NCI-H2107 (cell line): ENCODE results near the gene FXYD6.

ENCODE experiments used
- DNase-seq: peaks from one replicate; lab custom pipeline; 2025; lab: John Stamatoyannopoulos, UW

Gene FXYD6

GRCh38 chr11:117830072-117830471 lies 46.4 kb downstream of the FXYD6 start:
- no peak for DNase-seq

- no peak for DNase-seq
Observed at GRCh38 chr11:117829369-117829725, 47.1 kb downstream of the FXYD6 start.

GRCh38 chr11:117828611-117829368 lies 47.7 kb downstream of the FXYD6 start:
- DNase-seq: no peak

GRCh38 chr11:117827521-117828511 lies 48.6 kb downstream of the FXYD6 start:
- no peak for DNase-seq

GRCh38 chr11:117826832-117827231 lies 49.6 kb downstream of the FXYD6 start:
- no peak for DNase-seq

GRCh38 chr11:117826190-117826570 lies 50.3 kb downstream of the FXYD6 start:
- DNase-seq: no peak

DNA sequence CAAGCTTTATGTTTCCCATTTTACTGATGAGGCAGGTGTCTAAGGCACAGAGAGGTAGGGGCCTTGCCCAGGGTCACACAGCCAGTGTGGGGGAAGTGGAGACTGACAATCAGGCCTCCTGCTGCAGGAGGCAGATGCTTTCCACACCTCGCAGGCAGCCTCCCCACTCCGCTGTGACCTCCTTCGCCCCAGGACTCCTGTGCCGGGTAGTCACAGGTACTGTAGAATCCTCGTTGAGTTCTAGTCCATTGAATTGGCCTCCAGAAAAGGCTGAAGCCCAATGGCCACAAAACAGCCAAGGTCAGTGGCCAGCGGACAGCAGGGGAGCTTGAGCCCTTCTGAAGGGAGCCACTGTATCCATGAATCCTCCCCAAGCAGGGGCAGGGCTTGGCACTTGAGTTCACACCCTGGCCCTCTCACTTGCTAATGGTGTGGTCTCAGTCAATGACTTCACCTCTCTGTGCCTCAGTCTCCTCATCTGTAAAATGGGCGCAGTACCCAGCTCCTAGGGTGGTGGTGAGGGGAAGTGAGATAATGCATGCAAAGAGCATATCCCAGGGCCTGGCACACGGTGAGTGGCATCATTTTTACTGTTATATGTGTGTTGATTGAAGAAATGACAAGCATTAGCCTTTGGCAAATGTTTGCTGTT lies 50.8 kb downstream of the FXYD6 start:
- no peak for DNase-seq

DNA sequence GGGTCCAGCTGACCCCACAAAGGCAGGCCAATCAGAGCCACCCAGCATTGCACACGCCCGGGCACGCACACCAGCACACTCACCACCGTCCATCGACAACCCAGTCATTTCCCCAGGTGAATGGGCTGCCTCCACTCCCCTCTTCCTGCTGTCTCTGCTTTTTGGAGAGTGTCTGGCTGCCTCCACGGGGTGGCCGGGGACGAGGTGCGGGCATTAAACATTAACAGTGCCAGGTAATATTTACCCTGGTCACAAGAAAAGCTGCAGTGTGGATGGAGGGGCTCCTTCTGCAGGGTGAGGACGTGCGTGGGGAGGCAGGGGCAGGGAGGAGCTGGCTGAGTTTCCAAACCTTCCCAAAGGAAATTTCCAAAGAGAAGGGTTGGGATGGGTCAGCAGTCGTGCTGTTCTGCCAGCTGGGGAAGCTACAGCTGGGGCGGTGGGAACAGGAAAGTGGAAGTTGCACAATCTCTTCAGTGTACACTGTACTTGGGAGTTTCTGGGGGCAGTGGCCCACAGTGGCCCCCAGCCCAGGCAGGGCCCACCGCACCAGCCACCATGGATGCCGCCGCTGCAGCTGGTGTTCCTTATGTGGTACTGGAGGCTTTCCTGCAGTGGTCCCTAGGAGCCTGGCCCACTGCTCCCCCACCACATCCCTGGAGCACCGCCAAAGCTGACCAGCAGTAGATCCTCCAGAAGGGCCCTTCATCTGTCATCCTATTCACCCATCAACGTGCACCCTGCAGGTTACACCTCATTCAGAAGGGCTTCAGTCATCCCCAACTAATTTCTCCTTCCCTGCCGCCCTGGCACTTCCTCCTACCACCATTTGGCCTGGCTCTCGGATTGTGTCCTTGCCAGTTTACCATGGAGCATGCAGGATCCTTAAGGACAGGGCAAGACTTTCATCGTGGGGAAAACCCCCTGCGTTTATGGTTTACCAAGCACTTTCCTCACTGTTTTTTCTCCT lies 51.6 kb downstream of the FXYD6 start, which contains the start of gene FXYD2:
FXYD2 (minus strand) TSS at position 174 of the 967 bp plus-strand sequence; CDS start at position 108, 66 bp downstream.
- no peak for DNase-seq

DNA sequence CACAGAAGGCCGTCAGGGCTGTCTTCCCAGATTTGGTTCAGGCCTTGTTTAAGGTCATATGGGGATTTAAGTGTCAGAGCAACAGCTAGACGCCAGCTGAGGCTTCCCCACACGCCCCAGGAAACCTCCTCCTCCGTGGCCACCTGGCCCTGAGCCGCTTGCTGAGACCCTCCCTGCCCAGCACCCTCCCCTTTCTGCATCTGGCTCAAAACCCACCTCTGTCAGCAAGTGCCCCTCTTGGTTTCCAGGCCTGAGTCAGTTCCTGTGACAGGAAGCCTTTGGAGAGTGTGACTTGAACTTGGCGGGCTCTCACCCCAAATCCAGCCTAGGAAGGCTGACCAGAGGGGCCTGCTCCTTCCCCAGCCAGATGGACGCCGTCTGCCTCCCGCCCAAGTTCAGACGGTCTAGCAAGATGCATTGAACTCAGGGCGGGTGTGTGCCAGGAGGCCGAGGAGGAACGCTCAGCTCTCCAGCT lies 52.5 kb downstream of the FXYD6 start:
- DNase-seq: no peak

DNA sequence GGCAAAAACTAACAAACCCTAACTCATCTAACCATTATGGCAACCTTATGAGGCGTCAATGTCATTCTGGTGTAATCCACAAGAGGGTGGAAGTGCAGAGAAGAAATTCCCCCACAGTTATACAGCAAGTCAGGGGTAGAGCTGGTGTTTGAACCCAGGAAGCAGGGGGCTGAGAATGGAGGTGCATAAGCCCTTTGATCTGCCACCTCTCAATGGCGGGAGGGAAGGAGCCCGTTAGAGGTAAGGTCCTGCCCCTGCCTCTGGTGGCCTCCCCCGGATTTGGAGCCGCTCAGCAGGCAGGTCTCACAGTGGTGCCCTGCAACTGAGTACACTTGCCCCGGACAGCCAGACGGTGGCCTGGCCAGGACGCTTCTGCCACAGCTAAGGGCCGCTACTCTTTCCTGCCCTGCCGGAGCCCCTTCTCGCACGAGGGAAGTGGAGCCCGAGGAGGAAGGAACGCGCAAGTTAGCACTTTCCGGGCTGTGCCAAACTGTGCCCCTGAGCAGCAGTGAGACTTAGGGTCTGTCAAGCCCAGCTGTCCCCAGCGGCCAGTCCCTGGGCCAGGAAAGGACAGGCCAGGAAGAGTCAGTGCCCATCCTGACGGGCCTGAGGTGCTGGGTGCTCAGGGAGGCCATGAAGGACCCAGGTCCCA lies 53.0 kb downstream of the FXYD6 start:
- DNase-seq: no peak

DNA sequence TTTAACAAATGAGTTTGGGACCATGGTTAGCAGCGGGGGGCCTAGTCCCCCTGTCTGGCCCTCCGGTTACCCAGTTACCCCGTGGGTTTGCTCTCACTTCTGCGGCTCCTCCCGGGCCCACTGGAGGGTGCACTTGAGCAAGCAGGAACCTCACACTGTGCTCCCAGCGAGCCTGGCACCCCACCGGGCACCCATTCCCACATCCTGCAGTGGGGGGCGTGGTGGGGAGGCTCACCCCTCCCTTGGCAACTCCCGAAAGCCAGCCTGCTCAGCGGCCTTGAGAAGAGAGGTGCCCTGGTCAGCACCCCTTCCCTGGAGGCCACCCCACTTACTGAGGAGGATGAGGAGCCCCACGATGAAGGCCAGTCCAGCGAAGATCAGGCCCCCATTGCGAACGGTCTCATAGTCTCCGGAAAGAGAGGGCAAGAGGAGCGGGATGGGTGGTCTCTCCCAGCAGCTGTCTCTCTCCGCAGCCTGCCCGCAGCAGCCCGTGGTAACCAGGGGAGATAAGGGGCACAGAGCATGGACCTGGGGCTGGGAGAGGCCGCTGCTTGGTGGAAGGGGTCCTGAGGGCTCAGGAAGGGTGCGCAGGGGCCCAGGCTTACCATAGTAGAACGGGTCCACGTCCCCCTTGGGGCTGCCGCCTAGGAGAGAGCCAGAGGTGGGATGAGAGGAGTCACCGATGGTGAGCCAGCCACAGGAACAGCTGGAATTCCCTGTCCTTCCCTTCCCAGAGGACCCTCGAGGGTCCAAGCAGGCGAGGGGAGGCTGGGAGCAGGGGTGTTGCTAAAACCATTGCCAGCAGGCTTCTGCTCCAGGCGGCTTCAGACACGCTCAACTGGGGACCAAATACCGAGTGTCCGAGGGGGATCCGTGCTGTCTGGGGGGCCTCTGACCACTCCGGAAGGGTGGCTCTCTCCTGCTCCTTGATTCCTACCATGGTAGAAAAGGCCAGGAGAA lies 54.1 kb downstream of the FXYD6 start:
- DNase-seq: no peak

DNA sequence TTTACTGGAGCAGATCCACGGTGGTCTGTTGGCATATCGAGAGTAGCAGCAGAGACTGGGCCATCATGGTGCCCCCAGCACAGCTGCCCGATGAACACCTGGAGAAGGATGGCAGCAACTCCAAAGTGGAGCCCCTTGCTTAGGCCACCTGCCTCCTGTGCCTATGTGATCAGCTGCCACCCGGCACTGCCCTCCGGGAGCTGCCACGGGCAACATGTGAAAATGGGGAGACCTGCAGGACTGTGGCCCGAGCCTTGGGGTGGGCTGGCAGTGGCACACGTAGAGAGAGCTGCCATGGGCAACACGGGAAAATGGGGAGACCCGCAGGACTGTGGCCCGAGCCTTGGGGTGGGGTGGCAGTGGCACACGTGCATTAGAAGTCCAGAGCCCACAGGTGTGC lies 55.0 kb downstream of the FXYD6 start:
- DNase-seq: no peak

- no peak for DNase-seq
Observed at GRCh38 chr11:117820516-117820915, 55.9 kb downstream of the FXYD6 start.

DNA sequence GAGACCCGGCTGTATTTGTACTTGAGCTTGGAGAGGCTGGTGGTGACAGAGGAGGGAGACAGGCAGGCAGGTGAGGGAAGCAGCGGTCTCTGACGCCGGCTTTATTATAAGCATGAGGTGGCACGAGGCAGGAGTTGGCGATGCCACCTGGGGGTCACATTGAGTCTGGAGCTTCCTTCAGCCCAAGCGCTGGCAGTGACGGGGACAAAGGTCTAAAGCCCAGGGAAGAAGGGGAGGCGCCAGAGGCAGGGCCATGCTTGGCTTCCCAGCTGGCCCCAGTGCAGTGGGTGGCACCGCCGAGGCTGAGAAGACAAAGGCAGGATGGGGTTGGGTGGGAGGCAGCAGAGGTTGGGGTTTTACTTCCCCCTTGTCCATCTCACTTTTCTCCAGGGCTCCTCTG lies 56.4 kb downstream of the FXYD6 start:
- DNase-seq: peak; percentile 50

- peak; percentile 80 for DNase-seq
Observed at GRCh38 chr11:117819096-117820040, 57.1 kb downstream of the FXYD6 start.

DNA sequence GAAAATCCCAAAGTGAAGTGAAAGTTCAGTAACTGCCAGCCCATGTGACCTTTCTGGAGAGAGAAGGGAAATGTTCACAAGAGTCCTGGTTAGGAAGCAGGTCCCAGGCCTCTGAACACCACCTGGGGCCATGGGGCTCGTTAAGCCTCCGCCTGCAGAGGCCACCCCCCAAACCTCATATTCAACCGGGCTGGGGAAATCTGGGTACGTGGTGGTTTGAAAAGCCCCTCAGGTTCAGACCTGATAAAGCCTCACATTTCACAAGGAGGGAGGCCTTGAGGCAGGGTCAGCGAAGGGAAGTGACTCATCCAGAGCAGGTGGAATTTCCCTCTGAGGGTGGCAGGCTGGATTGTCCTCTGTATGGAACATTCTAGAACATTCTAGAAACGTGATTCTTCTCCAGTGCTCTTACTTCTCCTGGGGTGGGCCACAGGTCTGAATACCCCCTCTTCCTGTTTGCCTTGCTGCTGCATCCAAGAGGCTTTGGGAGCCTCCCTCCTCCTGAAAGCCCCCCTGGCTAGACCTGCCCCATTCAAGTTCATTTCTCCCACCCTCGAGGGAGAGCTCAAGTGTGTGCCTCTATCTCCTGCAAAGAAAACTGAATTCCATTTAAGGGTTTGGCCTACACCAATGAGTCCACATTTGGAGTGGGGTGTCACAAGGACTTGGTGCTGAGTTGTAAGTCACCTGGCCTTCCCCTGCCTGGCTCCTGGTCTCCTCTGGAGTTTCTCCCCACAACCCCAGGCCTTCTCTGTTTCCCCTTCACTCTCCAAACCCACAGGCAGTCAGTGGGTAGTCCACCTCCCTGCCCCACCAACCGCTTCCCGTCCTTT lies 58.2 kb downstream of the FXYD6 start:
- DNase-seq: no peak

DNA sequence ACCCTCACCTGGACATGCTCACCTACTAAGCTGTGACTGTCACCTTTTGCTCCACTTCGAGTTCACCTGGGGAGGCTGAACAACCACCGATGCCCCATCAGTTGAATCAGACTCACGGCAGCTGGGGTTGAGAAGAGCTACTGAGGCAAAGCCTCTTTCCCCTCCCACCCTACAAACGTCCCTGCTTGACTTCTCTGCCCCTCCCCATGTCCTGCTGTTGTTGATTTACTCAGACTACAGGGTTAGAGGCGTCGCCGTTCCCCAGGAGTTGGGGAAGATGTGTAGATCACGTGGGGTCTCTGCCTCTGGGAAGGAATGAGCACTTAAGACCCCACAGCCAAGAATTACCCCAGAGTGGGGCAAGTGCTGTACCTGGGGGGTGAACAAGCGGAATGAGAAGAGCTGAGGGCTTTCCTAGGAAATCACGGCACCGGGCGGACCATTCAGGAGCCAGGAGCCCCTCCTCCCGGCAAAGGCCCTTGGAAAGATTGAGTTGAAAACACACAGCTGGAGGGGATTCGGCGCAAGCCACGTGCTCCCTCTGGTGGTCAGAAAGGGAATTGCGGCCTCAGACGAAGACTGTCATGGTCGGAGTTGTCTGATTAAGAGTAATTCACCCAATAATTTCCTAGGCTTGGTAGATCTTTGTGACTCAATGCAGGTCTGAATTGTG lies 59.0 kb downstream of the FXYD6 start:
- peak; percentile 77 for DNase-seq
